Lung (tissue), 12 donors: ENCODE measurements around the gene EPS8L3. TPM values are rescaled to one million over a fixed set of nuclear protein-coding genes. Genes with fewer than 3 reads are reported as not detected.

ENCODE experiments used
- ATAC-seq: fragments of 200-7000 bp; cut with Tn5 transposase; one replicate; pipeline ENCODE4 v1.9.1; 2020; ENCODE audit warnings: moderate number of reproducible peaks; ENCODE audit not compliant: insufficient read depth, low FRiP score
- DNase-seq, 3 donors: peaks; one replicate each; pipeline ENCODE4 v3.0.0-alpha.2; 2013 to 2017
- H3K27ac ChIP-seq, 2 donors: one replicate each; pipeline ENCODE4 v1.5.1; 2013; ENCODE audit warnings: mild to moderate bottlenecking in 2 of 2, moderate library complexity in 2 of 2, control low read depth in 1 of 2, inconsistent platforms in 1 of 2, low read depth in 1 of 2, low read length in 1 of 2
- H3K27me3 ChIP-seq, 3 donors: one replicate each; pipeline ENCODE4 v1.5.1; 2013; ENCODE audit warnings: low read length in 2 of 3; ENCODE audit not compliant: control insufficient read depth in 3 of 3, insufficient read depth in 3 of 3
- H3K36me3 ChIP-seq, 4 donors: one replicate each; pipeline ENCODE4 v1.5.1; 2013; ENCODE audit warnings: low read length in 4 of 4, mild to moderate bottlenecking in 1 of 4, moderate library complexity in 1 of 4; ENCODE audit not compliant: control insufficient read depth in 4 of 4, insufficient read depth in 4 of 4
- H3K4me1 ChIP-seq, 5 donors: one replicate each; pipeline ENCODE4 v1.5.1; 2013; ENCODE audit warnings: low read length in 5 of 5, mild to moderate bottlenecking in 2 of 5, moderate library complexity in 1 of 5; ENCODE audit not compliant: control insufficient read depth in 5 of 5, insufficient read depth in 5 of 5
- H3K4me3 ChIP-seq: one replicate; pipeline ENCODE4 v1.5.1; 2013; ENCODE audit warnings: mild to moderate bottlenecking, control low read depth, moderate library complexity
- H3K9ac ChIP-seq, 2 donors: one replicate each; pipeline ENCODE4 v1.5.1; 2013; ENCODE audit warnings: low read length in 2 of 2, control low read depth in 1 of 2; ENCODE audit not compliant: insufficient read depth in 1 of 2
- H3K9me3 ChIP-seq, 4 donors: one replicate each; pipeline ENCODE4 v1.5.1; 2013; ENCODE audit warnings: low read length in 3 of 4, mild to moderate bottlenecking in 1 of 4, moderate library complexity in 1 of 4; ENCODE audit not compliant: control insufficient read depth in 4 of 4, insufficient read depth in 3 of 4
- WGBS, 2 donors: extraction: QIAGEN DNeasy Blood & Tissue Kit; methylation state at CpG; one replicate each; pipeline ENCODE4 v1.1.7; 2013; 5-methylcytosine and 5-hydroxymethylcytosine counted together
- polyA plus RNA-seq, 2 donors: library from polyadenylated mRNA; stranded (reverse); fragments of 200-250 nt; gene quantifications; one replicate each; pipeline ENCODE4 v1.2.1, GENCODE V29; 2013
- total RNA-seq, 2 donors: library from RNA; depleted of rRNA in 1 of 2; stranded (reverse); fragments of >200 nt in 1 of 2; gene quantifications; one replicate each; pipeline ENCODE4 v1.2.1, GENCODE V29; 2014 to 2021
- TF ChIP-seq, protein P1 (sequence below): IDR thresholded peaks from 2 replicates; pipeline ENCODE4 v1.5.1; 2012; ENCODE audit warnings: mild to moderate bottlenecking; ENCODE audit errors: control extremely low read depth, extremely low read depth
- donor health status: control.
- donor health status: control.
- donor health status: Bipolar disorder and iron deficiency.
- donor health status: healthy.
- donor health status: DM: yes; HTN: yes; CAD: no.

EPS8L3 gene
- total and polyA plus RNA-seq, 4 donors: 0.10 to 0.52 TPM; not detected in 2

DNA sequence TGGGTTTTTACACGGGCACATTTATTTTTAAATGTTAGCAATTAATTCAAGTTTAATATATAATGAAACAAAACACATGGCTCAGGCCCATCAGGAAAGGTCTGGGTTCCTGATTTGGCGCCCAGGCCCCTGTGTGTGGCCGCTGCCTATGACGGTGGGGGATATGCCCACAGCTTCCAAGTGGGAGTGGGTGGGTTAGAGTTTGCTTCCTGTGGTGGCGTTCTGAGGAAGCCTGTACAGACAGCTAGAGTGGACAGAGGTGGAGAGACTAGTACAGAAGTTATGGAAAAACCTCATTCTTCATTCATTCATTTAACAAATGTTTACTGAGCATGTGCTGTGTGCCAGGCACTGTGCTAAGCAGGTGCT lies 22.4 kb upstream of the EPS8L3 start:
- DNase-seq (no peak), ATAC-seq (no peak)
- no peak overlapping the region for H3K4me3 ChIP-seq
- TF ChIP-seq, protein P1, sequence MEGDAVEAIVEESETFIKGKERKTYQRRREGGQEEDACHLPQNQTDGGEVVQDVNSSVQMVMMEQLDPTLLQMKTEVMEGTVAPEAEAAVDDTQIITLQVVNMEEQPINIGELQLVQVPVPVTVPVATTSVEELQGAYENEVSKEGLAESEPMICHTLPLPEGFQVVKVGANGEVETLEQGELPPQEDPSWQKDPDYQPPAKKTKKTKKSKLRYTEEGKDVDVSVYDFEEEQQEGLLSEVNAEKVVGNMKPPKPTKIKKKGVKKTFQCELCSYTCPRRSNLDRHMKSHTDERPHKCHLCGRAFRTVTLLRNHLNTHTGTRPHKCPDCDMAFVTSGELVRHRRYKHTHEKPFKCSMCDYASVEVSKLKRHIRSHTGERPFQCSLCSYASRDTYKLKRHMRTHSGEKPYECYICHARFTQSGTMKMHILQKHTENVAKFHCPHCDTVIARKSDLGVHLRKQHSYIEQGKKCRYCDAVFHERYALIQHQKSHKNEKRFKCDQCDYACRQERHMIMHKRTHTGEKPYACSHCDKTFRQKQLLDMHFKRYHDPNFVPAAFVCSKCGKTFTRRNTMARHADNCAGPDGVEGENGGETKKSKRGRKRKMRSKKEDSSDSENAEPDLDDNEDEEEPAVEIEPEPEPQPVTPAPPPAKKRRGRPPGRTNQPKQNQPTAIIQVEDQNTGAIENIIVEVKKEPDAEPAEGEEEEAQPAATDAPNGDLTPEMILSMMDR: no peak
- no peaks in the 10 kb centered on the region for H3K27me3 ChIP-seq
- no peak overlapping the region for H3K27ac ChIP-seq
- peaks cover 0 to 41% (median 15%) of the 10 kb centered on the region in 5 donors for H3K4me1 ChIP-seq
- no peaks in the 10 kb centered on the region for H3K36me3 ChIP-seq
- no peak overlapping the region for H3K9ac ChIP-seq
- H3K9me3 ChIP-seq: no peaks in the 10 kb centered on the region
- 43 to 59% methylated on average over 5 of the region's 5 CpGs for WGBS, 2 donors

DNA sequence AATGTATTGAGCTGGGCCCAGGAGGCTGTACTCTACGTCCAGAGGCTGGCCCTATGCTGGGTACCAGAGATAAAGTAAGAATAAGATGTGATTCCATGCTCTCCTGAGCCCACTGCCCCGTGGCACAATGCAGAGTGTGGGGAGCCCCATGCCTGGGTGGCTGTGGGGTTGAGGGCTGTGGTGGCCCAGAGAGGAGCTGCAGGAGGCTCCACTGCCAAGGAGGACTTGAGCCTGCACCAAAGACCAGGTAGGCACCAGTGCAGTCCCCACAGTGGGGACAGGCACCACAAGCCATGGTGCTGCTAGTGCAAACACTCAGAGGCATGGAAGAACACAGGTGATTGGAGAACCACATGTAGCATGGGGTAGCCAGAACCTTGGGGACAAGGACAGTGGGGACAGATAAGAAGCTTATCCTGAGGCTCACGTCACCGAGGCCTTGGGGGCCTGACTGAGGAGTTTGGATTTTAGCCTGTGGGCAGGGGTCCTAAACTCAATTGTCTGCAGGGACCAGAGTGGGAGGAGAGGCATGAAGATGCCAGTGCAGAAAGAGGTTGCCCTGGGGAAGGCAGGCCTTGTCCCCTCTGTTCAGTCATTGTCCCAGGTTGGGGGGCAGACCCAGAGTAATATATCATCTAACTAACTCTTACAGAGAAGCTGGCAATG lies 21.9 kb upstream of the EPS8L3 start:
- H3K36me3 ChIP-seq: no peaks in the 10 kb centered on the region
- TF ChIP-seq, protein P1: no peak
- no peak overlapping the region for H3K27ac ChIP-seq
- peaks cover 0 to 2% (median 0%) of the 10 kb centered on the region in 4 donors for H3K9me3 ChIP-seq
- H3K27me3 ChIP-seq: no peaks in the 10 kb centered on the region
- H3K4me3 ChIP-seq: no peak overlapping the region
- WGBS, 2 donors: 85 to 93% methylated on average over 4 of the region's 4 CpGs
- no peak overlapping the region for H3K9ac ChIP-seq
- no peak for DNase-seq
- H3K4me1 ChIP-seq: peaks cover 0 to 36% (median 15%) of the 10 kb centered on the region in 5 donors
- ATAC-seq: no peak

DNA sequence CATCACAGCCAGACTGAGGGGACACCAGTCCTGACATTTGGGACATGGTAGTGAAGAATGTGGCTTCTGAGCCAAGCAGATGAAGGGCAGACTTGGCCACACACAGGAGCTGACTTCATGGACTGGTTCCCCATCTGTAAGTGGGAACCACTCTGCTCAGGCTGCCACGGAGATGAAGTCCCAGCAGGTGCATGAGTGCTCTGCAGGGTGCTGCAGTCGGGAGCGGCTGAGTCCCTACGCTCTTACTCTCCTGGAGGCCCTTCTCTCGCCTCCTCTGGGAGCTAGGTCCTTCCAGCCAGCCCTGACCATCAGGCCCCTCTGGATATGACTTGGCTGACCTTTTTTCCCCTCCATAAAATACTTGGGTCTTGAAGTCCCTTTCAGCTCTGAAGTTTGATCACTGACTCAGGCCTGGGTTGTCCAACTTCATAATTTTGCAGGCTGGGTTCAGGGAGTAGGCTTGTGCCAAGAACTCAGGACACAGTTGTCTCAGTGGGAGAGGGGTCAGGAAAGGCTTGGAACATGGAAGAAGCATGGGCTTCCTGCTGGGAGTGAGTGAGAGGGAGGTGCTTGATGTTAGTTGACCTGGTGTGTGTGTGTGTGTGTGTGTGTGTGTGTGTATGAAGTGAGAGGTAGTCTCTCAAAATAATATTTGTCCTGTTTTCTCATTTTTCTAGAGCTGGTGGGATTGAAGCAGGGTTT lies 21.0 kb upstream of the EPS8L3 start:
- WGBS, 2 donors: 92 to 94% methylated on average over 5 of the region's 5 CpGs
- peaks cover 0 to 35% (median 15%) of the 10 kb centered on the region in 5 donors for H3K4me1 ChIP-seq
- no peak overlapping the region for H3K4me3 ChIP-seq
- no peak for DNase-seq
- no peak overlapping the region for H3K9ac ChIP-seq
- H3K27me3 ChIP-seq: no peaks in the 10 kb centered on the region
- no peaks in the 10 kb centered on the region for H3K36me3 ChIP-seq
- no peak for ATAC-seq
- H3K9me3 ChIP-seq: peaks cover 0 to 2% (median 0%) of the 10 kb centered on the region in 4 donors
- TF ChIP-seq, protein P1: no peak
- H3K27ac ChIP-seq: no peak overlapping the region
